ENCODE measurements around the gene PPM1H. TPM values are rescaled to one million over a fixed set of nuclear protein-coding genes. Genes with fewer than 3 reads are reported as not detected.

PPM1H gene
- total and polyA plus RNA-seq, 12 donors = 0.81 to 5.5 (median 2.6) TPM

GRCh38 chr12:62722971-62723680 lies 211.8 kb downstream of the PPM1H start:
- H3K27ac ChIP-seq = no peak overlapping the region
- intact Hi-C loops (cut with DNase I) = no loop called here
- no peak overlapping the region for H3K4me3 ChIP-seq
- DNase-seq = no peak
- no peaks in the 10 kb centered on the region for H3K27me3 ChIP-seq
- no peaks in the 10 kb centered on the region for H3K9me3 ChIP-seq (replicated peaks in 1 of 3)
- no peaks in the 10 kb centered on the region for H3K4me1 ChIP-seq (replicated peaks in 1 of 2)
- TF ChIP-seq CTCF (IDR thresholded peaks at IDR 0.05) (no peak), POLR2A (IDR thresholded peaks at IDR 0.05) (no peak)
- no peaks in the 10 kb centered on the region for H3K36me3 ChIP-seq (replicated peaks in 1 of 2)
- WGBS, 4 donors = 91 to 100% (median 94%) methylated on average over 3 of the region's 3 CpGs

GRCh38 chr12:62720661-62721330 lies 214.2 kb downstream of the PPM1H start:
- Histone ChIP-seq H3K27ac (no peak overlapping the region), H3K27me3 (no peaks in the 10 kb centered on the region), H3K4me1 (replicated peaks in 1 of 2) (no peaks in the 10 kb centered on the region), H3K4me3 (no peak overlapping the region), H3K36me3 (replicated peaks in 1 of 2) (no peaks in the 10 kb centered on the region), H3K9me3 (replicated peaks in 1 of 3) (no peaks in the 10 kb centered on the region)
- intact Hi-C loops (cut with DNase I) = no loop called here
- no peak for DNase-seq
- 76 to 93% (median 82%) methylated on average over 8 of the region's 8 CpGs for WGBS, 4 donors
- TF ChIP-seq POLR2A (IDR thresholded peaks at IDR 0.05) (no peak), CTCF (IDR thresholded peaks at IDR 0.05) (no peak)

DNA sequence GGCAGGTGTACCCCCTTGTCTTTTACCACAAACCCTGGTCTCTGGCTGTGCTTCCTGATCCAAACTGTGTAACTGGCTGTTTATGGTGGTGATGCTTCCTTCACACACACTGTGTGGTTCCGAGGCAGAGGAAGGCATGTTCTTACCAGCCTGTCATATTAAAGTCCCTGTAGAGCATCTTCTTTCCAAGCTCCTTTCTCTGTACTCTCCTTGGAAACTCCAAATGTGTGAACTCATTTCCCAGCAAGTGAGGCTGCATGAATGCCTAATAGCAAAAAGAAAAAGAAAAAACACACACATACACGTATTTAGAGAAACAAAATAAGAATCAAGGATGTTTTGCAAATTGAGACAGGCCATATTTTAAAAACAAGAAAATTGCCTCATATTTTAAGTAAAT lies 214.9 kb downstream of the PPM1H start:
- intact Hi-C loops (cut with DNase I) = no loop called here
- Histone ChIP-seq H3K27me3 (no peaks in the 10 kb centered on the region), H3K9me3 (replicated peaks in 1 of 3) (no peaks in the 10 kb centered on the region), H3K27ac (no peak overlapping the region), H3K4me3 (no peak overlapping the region), H3K4me1 (replicated peaks in 1 of 2) (no peaks in the 10 kb centered on the region), H3K36me3 (replicated peaks in 1 of 2) (no peaks in the 10 kb centered on the region)
- TF ChIP-seq CTCF (IDR thresholded peaks at IDR 0.05) (no peak), POLR2A (IDR thresholded peaks at IDR 0.05) (no peak)
- WGBS, 4 donors = 89 to 92% (median 90%) methylated on average over 2 of the region's 2 CpGs
- no peak for DNase-seq

- WGBS, 4 donors = 81 to 100% (median 95%) methylated on average over 2 of the region's 2 CpGs
- intact Hi-C loops (cut with DNase I) = no loop called here
Observed at GRCh38 chr12:62718762-62719426, 216.1 kb downstream of the PPM1H start.

More at GRCh38 chr12:62718762-62719426, 216.1 kb downstream of the PPM1H start:
- H3K9me3 ChIP-seq (replicated peaks in 1 of 3) = no peaks in the 10 kb centered on the region
- no peak for DNase-seq
- no peak overlapping the region for H3K4me3 ChIP-seq
- H3K27ac ChIP-seq = no peak overlapping the region
- H3K27me3 ChIP-seq = no peaks in the 10 kb centered on the region
- TF ChIP-seq CTCF (IDR thresholded peaks at IDR 0.05) = no peak
- TF ChIP-seq POLR2A (IDR thresholded peaks at IDR 0.05) = no peak
- H3K36me3 ChIP-seq (replicated peaks in 1 of 2) = no peaks in the 10 kb centered on the region
- peaks cover 0 to 4% of the 10 kb centered on the region in 2 donors for H3K4me1 ChIP-seq (replicated peaks in 1 of 2)

All from adrenal gland (tissue), 12 donors.